Tibial nerve (tissue), 4 donors: ENCODE results near the gene GALNT6. TPM values are rescaled to one million over a fixed set of nuclear protein-coding genes. Genes with fewer than 3 reads are reported as not detected.

Experiments
- DNase-seq, 2 donors: peaks; one replicate each; pipeline ENCODE4 v3.0.0-alpha.2; 2019; ENCODE audit warnings: low spot score in 2 of 2
- H3K27ac ChIP-seq, 4 donors: fragments of 200-600 bp; sonication (generic) in 3 of 4; one replicate each; pipeline ENCODE4 v1.5.1; 2017 to 2019; ENCODE audit warnings: mild to moderate bottlenecking in 1 of 4
- H3K27me3 ChIP-seq, 2 donors: fragments of 200-600 bp; sonication (generic) in 1 of 2; one replicate each; pipeline versions ENCODE4 v1.5.1 to v1.6.0; 2017 to 2019
- H3K36me3 ChIP-seq, 3 donors: fragments of 200-600 bp; sonication (generic); one replicate each; pipeline ENCODE4 v1.5.1; 2018 to 2019
- H3K4me1 ChIP-seq, 4 donors: fragments of 200-600 bp; sonication (generic) in 3 of 4; one replicate each; pipeline ENCODE4 v1.5.1; 2017 to 2019
- H3K4me3 ChIP-seq, 4 donors: fragments of 200-600 bp; sonication (generic) in 3 of 4; one replicate each; pipeline ENCODE4 v1.5.1; 2017 to 2019; ENCODE audit warnings: mild to moderate bottlenecking in 1 of 4, moderate library complexity in 1 of 4
- H3K9me3 ChIP-seq, 4 donors: fragments of 200-600 bp; sonication (generic) in 3 of 4; one replicate each; pipeline ENCODE4 v1.5.1; 2017 to 2019
- EP300 ChIP-seq, 2 donors: sonication (generic); formaldehyde crosslinking; IDR thresholded peaks; one replicate each; pipeline ENCODE4 v1.6.1; 2017; ENCODE audit warnings: antibody characterized with exemption in 2 of 2, mild to moderate bottlenecking in 1 of 2
- POLR2A ChIP-seq, 2 donors: fragments of 450-650 bp; IDR thresholded peaks; one replicate each; pipeline ENCODE4 v1.6.1; 2017; ENCODE audit warnings: antibody characterized with exemption in 2 of 2, mild to moderate bottlenecking in 2 of 2, moderate library complexity in 2 of 2
- WGBS, 2 donors: methylation state at CpG; one replicate each; pipeline ENCODE4 v1.1.5; 2018; 5-methylcytosine and 5-hydroxymethylcytosine counted together
- total RNA-seq, 4 donors: library from RNA; depleted of rRNA; stranded (reverse); fragments of >200 nt; gene quantifications; one replicate each; pipeline ENCODE4 v1.1.0, GENCODE V29; 2016
- TF ChIP-seq, protein P1 (sequence below), 5 experiments: fragments of 200-600 bp in 3 of 5; fragments of 450-650 bp in 2 of 5; sonication (generic) in 3 of 5; IDR thresholded peaks; one replicate each; pipeline ENCODE4 v1.5.1; 2016 to 2019; ENCODE audit warnings: antibody characterized with exemption in 5 of 5, mild to moderate bottlenecking in 3 of 5, moderate library complexity in 2 of 5

The GALNT6 gene
- total RNA-seq, 4 donors from 2014 or later, result 1.0 to 6.3 (median 4.3) TPM

DNA sequence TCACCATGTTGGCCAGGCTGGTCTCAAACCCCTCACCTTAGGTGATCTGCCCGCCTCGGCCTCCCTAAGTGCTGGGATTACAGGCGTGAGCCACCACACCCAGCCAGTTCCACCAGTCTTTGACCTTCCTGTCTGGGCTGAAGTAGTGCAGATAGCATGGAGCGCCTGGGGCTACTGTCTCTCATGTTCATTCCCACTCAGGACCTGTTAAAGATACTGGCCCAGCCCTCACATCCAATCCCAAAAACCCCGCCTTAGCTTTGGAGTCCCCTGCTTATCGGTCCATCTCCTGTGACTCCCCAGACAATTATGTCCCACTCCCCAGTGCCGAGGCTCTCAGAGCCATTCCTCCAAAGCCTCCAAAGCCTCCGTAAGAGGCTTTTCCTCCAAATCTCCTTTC lies 32.7 kb downstream of the GALNT6 start:
- no peaks in the 10 kb centered on the region for H3K36me3 ChIP-seq
- no peaks in the 10 kb centered on the region for H3K4me1 ChIP-seq
- H3K27ac ChIP-seq, result no peak overlapping the region
- no peak overlapping the region for H3K4me3 ChIP-seq
- 97% methylated on average over 8 of the region's 8 CpGs for WGBS, 2 donors
- H3K27me3 ChIP-seq, result no peaks in the 10 kb centered on the region
- no peak for DNase-seq
- no peaks in the 10 kb centered on the region for H3K9me3 ChIP-seq
- TF ChIP-seq EP300 (IDR thresholded peaks at IDR 0.05) (no peak), POLR2A (IDR thresholded peaks at IDR 0.05) (no peak)
- TF ChIP-seq, protein P1, sequence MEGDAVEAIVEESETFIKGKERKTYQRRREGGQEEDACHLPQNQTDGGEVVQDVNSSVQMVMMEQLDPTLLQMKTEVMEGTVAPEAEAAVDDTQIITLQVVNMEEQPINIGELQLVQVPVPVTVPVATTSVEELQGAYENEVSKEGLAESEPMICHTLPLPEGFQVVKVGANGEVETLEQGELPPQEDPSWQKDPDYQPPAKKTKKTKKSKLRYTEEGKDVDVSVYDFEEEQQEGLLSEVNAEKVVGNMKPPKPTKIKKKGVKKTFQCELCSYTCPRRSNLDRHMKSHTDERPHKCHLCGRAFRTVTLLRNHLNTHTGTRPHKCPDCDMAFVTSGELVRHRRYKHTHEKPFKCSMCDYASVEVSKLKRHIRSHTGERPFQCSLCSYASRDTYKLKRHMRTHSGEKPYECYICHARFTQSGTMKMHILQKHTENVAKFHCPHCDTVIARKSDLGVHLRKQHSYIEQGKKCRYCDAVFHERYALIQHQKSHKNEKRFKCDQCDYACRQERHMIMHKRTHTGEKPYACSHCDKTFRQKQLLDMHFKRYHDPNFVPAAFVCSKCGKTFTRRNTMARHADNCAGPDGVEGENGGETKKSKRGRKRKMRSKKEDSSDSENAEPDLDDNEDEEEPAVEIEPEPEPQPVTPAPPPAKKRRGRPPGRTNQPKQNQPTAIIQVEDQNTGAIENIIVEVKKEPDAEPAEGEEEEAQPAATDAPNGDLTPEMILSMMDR (IDR thresholded peaks at IDR 0.05), result no peak

DNA sequence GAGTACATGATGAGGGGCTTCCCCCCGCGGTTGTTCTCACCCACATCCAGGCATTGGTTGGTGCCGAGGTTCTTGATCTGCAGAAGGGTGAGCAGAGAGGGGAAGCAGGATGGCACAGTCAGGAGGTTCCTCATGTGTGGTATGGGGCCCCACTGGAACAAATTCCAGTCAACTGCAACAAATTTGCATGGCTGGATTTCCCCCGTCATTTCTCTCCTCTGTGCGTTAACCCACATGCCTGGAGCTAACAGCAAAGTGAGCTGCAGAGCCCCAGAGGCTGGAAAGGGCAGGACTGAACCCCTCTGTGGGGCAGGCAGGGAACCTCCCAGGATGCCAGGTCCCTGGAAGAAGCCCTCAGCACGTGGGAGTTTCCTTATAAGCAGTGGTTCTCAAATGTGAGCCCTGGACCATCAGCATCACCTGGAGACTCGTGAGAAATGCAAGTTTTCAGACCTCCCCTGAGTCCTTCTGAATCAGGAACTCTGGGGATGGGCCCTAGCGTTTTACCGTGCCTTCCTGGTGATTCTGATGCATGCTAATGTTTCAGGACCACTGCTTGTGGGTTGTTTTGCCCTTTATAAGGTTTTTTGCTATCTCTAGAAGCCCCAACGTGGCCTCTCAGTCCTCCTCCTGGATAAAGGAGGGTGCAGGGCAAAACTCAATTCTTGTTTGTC lies 33.7 kb downstream of the GALNT6 start:
- Histone ChIP-seq H3K27ac (no peak overlapping the region), H3K9me3 (no peaks in the 10 kb centered on the region), H3K4me1 (no peaks in the 10 kb centered on the region), H3K36me3 (no peaks in the 10 kb centered on the region), H3K27me3 (no peaks in the 10 kb centered on the region), H3K4me3 (no peak overlapping the region)
- TF ChIP-seq, protein P1 (IDR thresholded peaks at IDR 0.05), result no peak
- TF ChIP-seq EP300 (IDR thresholded peaks at IDR 0.05) (no peak), POLR2A (IDR thresholded peaks at IDR 0.05) (no peak)
- 80 to 92% methylated on average over 10 of the region's 10 CpGs for WGBS, 2 donors
- DNase-seq, result no peak

DNA sequence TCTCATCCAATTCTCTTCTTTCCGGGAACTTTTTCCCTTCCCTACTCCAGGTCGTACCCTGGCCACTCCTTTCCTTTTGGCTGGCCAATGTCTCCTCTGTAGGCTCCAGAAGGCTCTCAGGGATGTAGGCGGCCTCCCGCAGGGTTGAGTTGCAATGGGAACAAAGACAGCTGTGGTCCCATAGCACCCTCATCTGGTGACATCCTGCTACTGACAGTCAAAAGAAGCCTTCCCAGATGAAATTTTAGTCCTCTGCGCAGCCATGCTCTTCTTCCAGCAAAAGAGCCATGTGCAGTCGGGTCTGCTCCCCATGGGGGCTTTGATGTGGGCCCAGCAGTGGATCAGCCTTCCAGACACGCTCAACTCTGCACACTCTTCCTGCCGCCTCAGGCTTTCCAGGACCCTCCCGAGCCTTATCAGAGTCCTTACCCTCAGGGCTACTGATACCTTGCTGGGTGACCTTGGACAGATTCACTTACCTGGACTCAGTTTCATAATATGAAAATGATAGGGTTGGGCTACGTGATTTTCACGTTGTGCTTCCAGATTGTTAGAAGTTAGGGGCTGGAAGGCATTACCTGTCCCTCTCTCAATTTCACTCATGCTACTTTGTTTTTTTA lies 39.2 kb downstream of the GALNT6 start:
- H3K27me3 ChIP-seq, result no peaks in the 10 kb centered on the region
- 36 to 45% methylated on average over 11 of the region's 11 CpGs for WGBS, 2 donors
- peak in 1 of 2 donors; percentile 31 for DNase-seq
- no peaks in the 10 kb centered on the region for H3K9me3 ChIP-seq
- no peaks in the 10 kb centered on the region for H3K4me1 ChIP-seq
- TF ChIP-seq POLR2A (IDR thresholded peaks at IDR 0.05), result no peak
- TF ChIP-seq, protein P1 (IDR thresholded peaks at IDR 0.05), result peak; percentile 30 to 59 (median 45)
- H3K4me3 ChIP-seq, result no peak overlapping the region
- no peak overlapping the region for H3K27ac ChIP-seq
- no peaks in the 10 kb centered on the region for H3K36me3 ChIP-seq

DNA sequence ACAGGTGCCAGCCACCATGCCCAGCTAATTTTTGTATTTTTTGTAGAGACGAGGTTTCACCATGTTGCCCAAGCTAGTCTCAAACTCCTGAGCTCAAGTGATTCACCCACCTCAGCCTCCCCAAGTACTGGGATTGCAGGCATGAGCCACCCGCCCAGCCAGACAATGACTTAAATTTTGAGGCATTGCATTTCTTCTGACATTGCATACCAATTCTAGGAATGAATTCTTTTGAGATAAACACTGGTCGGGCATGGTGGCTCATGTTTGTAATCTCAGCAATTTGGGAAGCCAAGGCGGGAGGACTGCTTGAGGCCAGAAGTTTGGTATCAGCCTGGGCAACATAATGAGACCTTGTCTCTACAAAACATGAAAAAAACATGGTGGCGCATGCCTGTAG lies 42.2 kb downstream of the GALNT6 start:
- TF ChIP-seq, protein P1 (IDR thresholded peaks at IDR 0.05), result no peak
- no peak for TF ChIP-seq EP300 (IDR thresholded peaks at IDR 0.05)
- no peak for TF ChIP-seq POLR2A (IDR thresholded peaks at IDR 0.05)
- H3K36me3 ChIP-seq, result no peaks in the 10 kb centered on the region
- H3K4me3 ChIP-seq, result no peak overlapping the region
- 80 to 86% methylated on average over 5 of the region's 5 CpGs for WGBS, 2 donors
- no peaks in the 10 kb centered on the region for H3K4me1 ChIP-seq
- no peaks in the 10 kb centered on the region for H3K9me3 ChIP-seq
- H3K27ac ChIP-seq, result no peak overlapping the region
- no peak for DNase-seq
- H3K27me3 ChIP-seq, result no peaks in the 10 kb centered on the region

DNA sequence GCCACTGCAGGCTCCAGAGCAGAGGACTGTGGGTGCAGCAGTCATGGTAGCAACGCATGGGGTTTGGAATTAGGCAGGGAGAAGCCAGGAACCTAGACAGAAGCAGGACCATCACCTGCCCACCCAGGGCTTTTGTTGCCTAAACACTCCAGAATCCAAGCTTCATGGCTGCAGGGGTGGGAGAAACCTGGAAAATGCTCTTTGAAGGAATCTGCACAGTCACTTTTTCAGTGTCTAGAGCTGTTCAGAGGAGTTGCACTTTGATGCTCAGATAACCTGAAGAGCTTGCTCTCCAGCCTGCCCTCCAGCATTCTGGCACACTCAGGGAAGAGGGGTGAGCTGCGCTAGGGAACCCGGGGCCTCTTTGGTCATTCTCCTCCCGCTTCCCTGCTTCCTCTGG lies 43.1 kb downstream of the GALNT6 start:
- no peak for TF ChIP-seq POLR2A (IDR thresholded peaks at IDR 0.05)
- TF ChIP-seq, protein P1 (IDR thresholded peaks at IDR 0.05), result no peak
- TF ChIP-seq EP300 (IDR thresholded peaks at IDR 0.05), result no peak
- H3K27ac ChIP-seq, result no peak overlapping the region
- no peaks in the 10 kb centered on the region for H3K36me3 ChIP-seq
- WGBS, 2 donors, result 87 to 89% methylated on average over 4 of the region's 4 CpGs
- H3K4me1 ChIP-seq, result no peaks in the 10 kb centered on the region
- no peaks in the 10 kb centered on the region for H3K9me3 ChIP-seq
- DNase-seq, result no peak
- H3K4me3 ChIP-seq, result no peak overlapping the region
- H3K27me3 ChIP-seq, result no peaks in the 10 kb centered on the region
